Breast epithelium (tissue), 3 donors: ENCODE data around the gene APOL2.
"Not testable (repeated sequence)": the region's sequence is repeated elsewhere in the genome, so short reads cannot be mapped to it uniquely, and the experiment has no call there.

ENCODE experiments used
- POLR2A ChIP-seq: fragments of 450-650 bp; IDR thresholded peaks from one replicate; pipeline ENCODE4 v1.6.1; 2016; ENCODE audit warnings: antibody characterized with exemption, mild to moderate bottlenecking, moderate library complexity
- POLR2AphosphoS5 ChIP-seq, 3 donors: sonication (generic); formaldehyde crosslinking; IDR thresholded peaks; one replicate each; pipeline ENCODE4 v1.6.1; 2017; ENCODE audit warnings: antibody characterized with exemption in 3 of 3
- TF ChIP-seq, protein P1 (sequence below), 3 donors: fragments of 450-650 bp; IDR thresholded peaks; one replicate each; pipeline ENCODE4 v1.5.1; 2016 to 2017; ENCODE audit warnings: antibody characterized with exemption in 3 of 3, mild to moderate bottlenecking in 3 of 3, moderate library complexity in 3 of 3

DNA sequence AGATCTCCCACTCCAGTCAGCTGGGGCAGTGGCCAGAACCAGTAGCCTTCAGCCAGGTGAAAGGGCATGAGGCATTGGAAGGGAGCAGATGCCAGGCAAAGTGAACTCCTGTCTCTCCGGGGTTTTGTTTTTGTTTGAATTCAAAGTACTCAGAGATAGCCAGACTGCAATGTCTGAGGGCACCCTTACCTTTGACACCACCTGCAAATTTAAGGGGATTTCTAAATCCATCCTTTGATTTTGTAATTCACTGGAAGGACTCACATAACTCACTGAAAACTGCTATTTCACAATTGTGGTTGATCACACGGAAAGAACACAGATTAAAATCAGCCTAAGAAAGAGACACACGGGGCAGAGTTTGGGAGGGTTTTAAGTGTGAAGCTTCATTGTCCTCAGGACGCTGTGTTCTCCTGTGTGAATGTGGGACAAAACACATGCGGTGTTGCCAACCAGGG is 23.9 kb upstream of the APOL2 start:
- TF ChIP-seq, protein P1, sequence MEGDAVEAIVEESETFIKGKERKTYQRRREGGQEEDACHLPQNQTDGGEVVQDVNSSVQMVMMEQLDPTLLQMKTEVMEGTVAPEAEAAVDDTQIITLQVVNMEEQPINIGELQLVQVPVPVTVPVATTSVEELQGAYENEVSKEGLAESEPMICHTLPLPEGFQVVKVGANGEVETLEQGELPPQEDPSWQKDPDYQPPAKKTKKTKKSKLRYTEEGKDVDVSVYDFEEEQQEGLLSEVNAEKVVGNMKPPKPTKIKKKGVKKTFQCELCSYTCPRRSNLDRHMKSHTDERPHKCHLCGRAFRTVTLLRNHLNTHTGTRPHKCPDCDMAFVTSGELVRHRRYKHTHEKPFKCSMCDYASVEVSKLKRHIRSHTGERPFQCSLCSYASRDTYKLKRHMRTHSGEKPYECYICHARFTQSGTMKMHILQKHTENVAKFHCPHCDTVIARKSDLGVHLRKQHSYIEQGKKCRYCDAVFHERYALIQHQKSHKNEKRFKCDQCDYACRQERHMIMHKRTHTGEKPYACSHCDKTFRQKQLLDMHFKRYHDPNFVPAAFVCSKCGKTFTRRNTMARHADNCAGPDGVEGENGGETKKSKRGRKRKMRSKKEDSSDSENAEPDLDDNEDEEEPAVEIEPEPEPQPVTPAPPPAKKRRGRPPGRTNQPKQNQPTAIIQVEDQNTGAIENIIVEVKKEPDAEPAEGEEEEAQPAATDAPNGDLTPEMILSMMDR (IDR thresholded peaks at IDR 0.05): not testable (repeated sequence)
- not testable (repeated sequence) for TF ChIP-seq POLR2A
- TF ChIP-seq POLR2AphosphoS5 (IDR thresholded peaks at IDR 0.05): peak in 1 of 3 donors; percentile 74
